M059J (cell line): ENCODE data around the gene HERC2. TPM values are rescaled to one million over a fixed set of nuclear protein-coding genes. Genes with fewer than 3 reads are reported as not detected.
"Not testable (repeated sequence)": the region's sequence is repeated elsewhere in the genome, so short reads cannot be mapped to it uniquely, and the experiment has no call there.

Experiments
- DNase-seq: peaks from one replicate; pipeline ENCODE4 v3.0.0-alpha.2; 2012; ENCODE audit warnings: low read depth
- total RNA-seq: library from RNA; depleted of rRNA; stranded (reverse); fragments of >200 nt; shearing (Covaris generic); gene quantifications from 2 replicates; pipeline ENCODE4 v1.2.3, GENCODE V29; 2014

HERC2 gene
- total RNA-seq, 1 experiment from 2014 or later = 21.0 TPM

DNA sequence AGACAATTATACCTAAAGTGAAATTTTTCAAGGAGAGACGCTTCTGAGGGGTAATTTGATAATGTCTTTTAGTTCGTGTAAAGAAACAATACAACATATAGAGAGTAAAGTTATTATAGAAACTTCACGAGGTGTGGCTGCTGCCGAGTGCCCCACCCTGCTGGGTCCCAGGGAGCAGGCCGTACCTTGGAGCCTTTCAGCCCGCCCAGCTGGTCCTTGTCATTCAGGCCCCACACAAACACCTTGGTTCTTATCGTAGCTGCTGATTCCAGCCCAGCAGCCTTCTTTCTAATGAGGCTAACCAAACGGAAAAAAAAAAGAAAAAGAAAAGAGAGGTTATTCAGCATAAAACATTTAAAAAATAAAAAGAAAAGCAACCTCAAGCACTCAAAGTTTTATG, 139.8 kb downstream of the HERC2 start:
- DNase-seq = no peak

DNA sequence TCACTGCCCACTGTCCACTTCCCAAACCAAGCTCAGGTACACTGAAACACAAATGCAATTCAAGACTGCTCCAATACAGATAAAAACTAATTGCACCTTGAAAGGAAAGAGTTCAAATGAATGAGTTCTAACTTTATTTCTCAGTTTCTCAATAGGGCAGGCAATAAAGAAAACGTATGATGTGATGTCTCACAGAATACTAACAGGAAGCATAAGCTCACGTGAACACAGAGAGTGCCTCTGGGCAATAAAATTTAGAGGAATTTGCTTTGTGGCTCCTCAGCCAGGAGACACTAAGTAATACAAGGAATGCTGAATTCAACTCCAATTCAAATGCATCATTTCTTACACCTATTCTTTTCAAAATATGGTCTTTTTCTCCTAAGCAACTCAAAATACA, 140.6 kb downstream of the HERC2 start:
- no peak for DNase-seq

DNA sequence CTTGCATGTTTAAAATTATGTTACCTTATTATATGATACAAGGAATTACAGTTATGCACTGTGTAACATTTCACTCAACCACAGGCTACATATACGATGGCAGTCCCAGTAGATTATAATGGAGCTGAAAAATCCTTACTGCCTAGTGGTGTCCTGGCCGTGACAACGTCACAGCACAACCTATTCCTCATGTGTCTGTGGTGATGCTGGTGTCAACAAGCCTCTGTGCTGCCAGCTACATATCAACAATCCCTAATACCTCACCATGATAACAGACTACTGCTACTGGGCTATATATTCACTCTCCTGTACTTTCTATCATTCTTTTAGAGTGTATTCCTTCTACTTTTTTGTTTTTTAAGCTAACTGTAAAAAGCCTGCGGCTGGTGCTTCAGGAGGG, 142.7 kb downstream of the HERC2 start:
- no peak for DNase-seq

DNA sequence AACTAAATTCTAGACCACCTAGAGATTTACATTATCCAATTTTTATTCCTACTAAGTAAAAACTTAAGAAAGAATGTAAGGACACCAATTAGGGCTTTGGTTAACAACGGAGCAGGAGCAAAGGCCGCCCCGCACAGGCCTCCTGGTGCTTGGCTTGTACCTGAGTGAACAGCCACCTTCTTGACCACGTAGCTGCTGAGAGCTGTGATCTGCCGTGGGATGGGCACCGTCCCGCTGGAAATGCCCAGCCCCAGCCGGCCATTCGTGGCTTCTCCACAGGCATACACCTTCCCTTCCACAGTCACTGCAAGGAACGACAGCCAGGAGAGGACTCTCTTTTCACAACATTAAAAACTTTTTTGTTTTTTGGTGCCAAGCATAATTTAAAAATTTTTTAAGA, 143.3 kb downstream of the HERC2 start:
- DNase-seq = no peak

DNA sequence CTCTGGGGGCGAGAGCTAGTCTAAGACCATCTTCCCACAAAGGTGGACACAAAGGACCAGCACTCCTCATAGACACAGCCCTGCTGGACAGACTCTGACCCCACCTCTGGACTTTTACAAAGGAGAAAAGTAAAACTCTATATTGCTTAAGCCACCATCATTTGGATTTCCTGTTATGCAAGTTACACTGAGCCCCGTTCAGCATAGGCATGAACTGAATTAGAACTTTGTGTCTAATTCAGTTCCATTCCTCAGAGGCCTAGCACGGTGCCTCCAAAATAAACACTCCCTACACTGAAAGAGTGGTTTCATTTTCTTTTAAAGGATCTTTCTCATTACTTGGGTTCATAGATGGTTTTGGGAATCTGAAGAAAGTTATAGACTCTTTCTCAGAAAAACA, 143.7 kb downstream of the HERC2 start:
- no peak for DNase-seq

DNA sequence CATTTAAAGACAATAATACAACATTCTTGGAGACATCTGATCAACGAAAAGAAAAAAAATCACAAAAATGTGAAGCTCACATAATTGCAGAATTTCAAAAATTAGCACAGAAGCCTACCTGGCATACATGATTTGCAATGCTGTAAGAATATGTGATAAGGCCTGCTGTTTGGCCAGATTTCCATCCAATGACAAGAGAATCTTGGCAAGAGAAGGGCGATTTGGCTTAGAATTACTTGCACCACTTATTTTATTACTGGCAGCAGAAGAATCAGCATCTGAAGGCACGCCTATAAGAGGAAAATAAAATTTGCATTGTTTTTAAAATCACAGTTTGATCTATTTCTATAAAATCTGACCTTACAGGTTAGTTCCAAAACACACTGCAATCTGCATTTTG, 152.6 kb downstream of the HERC2 start:
- no peak for DNase-seq

DNA sequence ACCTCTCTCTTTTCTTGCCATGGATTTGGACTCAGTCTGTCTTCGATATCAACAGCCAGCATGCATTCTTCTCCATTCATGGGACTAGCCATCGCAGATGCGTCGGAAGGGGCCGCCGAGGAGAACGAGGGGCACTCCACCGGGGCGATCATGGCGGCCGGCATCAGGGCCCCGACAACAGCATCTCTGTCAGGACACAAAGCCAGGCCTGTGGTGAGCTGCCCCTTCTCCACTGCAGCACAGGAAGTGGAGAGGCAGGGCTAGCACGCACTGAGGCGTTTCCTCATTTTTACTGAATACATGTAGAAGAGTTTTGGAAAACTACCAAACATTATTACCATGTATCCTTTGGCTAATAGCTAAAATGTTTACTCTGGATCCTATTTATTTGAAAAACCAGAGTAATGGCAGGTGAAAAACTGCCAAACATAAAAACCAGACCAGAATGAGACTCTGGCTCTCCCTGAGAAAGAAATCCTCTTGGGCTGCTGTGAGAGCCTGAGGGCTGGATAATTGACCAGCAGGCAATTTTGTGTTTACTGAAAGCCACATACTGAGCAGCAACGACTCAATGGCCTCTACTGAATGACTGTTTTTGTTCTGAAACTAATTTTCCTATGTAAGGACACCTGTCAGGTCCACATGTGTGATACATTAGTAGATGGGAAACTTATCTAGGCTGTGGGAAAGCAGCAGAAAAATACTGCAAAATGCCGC, 153.4 kb downstream of the HERC2 start:
- not testable (repeated sequence) for DNase-seq

DNA sequence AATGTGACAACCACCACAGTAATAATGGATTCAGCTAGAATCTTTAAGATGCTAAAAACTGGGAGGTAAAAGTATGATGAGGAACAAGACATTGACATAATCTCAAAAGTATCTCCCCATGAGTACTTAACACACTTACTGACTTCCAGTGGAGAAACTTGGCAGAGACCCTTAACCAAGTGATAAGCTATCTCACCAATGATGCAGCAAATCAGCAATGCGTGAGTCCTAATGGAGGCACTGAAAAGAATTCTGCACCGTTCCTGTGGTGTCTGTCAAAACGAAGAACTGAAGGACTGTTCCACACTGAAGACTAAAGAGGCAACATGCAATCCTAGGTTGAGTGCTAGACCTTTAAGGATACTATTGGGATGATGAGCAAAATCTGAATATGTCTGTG, 154.9 kb downstream of the HERC2 start:
- no peak for DNase-seq

DNA sequence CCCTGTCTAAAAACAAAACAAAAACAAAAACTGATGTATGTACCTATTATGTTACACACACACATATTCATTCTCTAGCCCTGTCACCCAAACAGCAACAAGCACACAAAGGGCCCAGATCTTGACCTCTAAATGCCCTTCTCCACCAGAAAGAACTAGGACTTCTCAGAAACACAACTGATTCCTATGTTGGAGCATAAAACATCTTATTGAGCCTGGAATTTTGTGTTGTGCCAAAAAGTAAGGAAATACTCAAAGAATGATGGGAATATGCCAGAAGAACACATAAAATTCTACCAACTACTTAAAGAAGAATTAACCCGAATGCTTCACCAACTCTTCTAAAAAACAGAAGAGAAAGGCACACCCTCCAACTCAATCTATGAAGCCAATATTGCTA, 156.2 kb downstream of the HERC2 start:
- DNase-seq = no peak

DNA sequence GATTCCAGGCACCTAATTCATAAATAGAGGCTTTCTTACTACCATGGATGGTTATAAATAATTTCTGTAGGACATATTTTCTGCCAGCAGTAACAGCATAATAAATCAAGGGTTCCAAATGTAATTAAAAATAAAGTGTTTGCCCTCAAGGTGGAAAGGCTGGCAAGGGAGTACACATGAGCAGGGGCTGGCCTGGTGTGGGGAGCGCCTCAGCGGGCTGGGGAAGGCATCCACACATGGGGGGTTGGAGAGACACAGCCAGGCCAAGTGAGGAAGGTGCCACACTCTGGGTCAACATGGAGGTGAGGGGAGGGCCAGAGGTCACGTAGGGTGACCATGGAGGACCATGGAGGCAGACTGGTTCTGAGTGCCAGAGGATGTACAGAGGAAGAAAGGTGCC, 157.1 kb downstream of the HERC2 start:
- DNase-seq = no peak

DNA sequence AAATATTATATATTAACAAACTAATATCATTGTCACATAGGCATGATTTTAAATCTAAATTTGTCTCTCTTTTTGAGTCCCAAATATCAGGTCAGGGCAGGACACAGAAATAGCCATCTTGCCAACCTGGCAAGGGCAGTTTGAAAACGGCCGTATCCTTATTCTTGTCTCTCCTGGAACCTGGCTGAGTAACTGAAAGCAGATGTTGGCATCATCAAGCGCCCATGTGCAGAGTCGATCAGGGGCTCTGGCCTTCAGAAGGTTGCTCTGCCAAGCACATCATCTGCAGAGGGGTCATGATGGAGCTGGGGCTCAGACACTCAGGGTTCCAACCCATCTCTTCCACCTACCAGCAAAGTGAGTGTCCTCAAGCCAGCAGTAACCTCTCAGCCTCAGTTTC, 167.7 kb downstream of the HERC2 start:
- DNase-seq = no peak

DNA sequence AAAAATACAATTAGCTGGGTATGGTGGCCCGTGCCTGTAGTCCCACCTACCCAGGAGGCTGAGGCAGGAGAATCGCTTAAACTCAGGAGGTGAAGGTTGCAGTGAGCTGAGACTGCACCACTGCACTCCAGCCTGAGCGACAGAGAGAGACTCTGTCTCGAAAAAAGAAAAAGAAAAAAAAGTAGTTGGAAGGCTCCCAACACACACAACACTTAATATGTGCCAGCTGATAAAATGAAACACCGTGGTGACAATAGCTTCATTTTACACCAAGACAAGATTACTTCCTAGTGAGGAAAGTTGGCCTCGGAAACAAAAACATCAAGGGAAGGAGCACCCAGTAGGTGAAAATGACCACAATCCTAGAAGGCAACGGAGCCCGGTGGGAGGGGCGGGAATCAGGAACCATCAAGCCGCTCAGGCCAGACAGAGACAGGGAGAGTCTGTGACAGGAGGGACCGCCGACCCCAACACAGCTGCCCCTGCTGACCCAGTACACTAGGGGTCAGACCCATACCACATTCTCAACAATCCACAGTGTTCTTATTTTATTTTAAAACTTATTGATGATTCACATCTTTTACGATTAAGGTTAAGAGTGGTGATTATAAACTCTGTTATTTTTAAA, 168.4 kb downstream of the HERC2 start:
- no peak for DNase-seq

DNA sequence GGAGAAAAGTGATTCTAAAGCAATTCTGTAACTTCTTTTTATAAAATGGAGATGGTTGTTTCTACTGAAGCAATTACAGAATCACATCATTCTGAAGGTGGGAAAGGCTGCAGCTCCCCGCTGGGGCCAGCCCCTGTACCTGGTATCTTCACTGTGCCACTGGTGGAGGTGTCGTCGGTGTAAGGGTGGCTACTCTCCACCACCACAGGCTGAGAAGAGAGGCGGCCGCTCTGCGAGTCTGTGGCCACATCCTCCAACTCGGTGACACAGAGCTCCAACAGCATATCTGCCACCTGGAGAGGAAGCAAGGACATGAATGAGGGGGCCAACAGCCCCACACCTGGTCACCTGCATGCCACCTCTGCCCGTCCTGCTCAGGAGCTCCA, 169.4 kb downstream of the HERC2 start:
- DNase-seq = not testable (repeated sequence)

DNA sequence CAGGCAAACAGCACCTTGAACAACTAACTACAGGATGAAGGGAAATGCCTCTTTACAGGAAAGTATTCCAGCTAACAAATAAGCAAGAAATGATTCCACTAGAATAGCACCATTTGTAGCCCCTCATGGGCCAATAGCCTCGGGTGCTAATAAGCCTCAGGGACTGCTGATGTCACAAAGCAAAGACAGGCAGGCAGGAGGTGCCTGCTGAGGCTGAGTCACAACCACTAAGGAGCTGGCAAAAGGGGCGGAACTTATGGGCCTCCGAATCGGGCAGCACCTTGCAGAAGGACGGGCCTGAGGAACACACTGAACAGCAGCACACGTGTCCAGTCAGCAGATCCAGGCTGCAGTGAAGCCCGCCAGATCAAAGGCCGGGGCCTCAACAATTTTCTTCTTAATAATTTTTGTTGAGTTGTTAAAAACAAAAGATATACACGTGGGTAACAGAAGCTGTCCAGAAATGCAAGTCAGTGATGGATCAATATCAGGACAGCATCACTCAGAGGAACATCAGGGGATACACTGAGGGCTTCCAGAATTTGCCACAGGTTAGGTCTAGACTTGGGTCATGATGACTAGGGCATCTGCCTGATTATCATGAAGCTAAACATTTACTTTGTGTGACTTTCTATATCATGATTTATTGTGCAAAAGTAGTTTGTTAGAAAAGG, 170.0 kb downstream of the HERC2 start:
- peak; percentile 30 for DNase-seq

DNA sequence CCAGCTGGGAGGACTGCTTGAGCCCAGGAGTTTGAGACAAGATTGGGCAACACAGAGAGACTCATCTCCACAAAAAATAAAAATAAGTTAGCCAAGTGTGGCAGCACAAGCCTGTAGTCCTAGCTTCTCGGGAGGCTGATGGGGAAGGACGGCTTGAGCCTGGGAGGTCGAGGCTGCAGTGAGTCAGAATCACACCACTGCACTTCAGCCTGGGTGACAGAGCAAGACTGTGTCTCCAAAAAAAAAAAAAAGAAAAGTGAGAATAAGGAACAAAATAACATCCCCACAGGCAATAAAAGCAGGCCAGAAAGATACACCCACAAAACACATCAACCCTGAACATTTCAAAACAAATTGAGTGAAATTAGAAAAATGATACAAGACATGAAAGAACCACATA, 174.2 kb downstream of the HERC2 start:
- DNase-seq = no peak

DNA sequence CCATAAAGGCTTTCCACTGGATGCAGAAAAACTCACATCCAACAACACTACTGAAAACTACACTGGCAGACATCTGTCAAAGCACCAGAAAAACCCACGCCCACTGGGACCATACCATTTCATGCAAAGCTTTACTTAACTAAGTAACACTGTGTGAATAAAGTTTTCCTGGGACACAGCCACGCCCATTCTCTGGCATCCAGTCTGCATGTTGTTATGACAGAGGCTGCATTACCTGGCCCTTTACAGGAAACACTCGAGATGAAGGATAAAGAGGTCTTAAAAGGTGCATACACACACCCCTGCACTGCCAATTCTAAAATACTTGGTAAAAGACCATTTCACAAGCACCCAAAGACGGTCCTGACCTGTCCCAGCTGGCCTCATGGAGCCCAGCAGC, 176.6 kb downstream of the HERC2 start:
- not testable (repeated sequence) for DNase-seq

DNA sequence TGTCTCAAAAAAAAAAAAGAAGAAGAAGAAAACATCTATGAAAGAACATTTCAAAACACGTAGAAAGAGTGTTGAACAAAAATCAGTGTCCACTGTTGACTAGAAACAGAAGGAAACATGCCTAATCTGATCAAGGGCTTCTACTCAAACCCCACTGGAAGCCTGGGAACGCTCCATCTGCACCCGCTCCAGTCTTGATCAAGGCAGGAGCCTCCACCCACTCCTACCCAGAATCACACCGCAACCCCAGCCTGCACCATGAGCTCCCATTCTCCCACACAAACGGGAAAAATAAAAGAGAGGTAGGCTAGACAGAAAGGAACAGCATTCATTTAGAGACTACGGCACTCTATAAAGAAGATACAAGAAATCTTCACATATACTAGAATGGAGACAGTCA, 181.9 kb downstream of the HERC2 start:
- DNase-seq = no peak

DNA sequence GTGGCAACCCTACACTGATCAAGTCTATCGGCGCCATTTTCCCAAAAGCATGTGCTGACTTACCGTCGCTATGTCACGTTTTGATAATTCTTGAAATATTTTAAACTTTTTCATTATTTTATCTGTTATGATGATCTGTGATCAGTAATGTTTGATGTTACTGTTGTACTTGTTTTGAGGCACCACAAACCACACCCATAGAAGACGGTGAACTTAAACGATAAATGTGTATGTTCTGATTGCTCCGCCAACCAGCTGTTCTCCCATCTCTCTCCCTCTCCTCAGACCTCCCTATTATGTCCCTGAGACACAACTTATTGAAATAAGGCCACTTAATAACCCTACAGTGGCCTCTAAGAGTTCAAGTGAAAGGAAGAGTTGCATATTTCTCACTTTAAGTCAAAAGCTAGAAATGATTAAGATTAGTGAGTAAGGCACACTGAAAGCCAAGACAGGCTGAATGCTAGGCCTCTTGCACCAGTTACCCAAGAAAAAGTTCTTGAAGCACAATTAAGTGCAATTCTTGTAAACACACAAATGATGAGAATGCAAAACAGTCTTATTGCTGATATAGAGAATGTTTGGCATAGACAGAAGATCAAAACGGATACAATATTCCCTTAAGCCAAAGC, 184.5 kb downstream of the HERC2 start:
- DNase-seq = not testable (repeated sequence)

DNA sequence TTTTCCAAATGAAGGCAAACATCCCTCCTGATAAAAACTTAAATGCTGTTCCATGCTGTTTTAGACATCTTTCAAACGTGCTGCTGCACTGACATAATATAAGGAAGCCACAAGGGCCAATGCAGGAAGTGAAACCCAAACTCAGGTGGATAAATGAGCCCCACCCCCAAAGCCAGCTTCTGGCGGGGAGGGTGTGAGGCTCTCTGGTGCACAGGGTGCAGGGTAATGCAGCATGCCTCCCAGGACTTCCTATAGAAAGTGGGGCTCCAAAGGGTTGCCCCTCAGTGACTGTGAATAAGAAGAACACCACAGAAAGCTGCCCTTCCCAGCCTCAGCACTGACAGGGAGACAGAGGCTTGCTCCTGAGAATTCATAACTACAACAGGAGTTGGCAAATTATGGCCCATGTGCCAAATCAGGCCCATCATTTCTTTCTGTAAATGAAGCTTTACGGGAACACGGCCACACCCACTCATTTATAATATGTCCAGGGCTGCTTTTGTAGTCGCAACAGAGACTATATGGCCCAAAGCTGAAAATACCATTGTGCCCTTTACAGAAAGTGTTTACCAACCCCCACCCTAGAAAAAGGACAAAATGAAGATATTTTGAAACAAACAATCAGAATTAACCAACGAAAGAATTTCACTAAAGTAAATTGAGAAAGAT, 185.6 kb downstream of the HERC2 start:
- DNase-seq = not testable (repeated sequence)

DNA sequence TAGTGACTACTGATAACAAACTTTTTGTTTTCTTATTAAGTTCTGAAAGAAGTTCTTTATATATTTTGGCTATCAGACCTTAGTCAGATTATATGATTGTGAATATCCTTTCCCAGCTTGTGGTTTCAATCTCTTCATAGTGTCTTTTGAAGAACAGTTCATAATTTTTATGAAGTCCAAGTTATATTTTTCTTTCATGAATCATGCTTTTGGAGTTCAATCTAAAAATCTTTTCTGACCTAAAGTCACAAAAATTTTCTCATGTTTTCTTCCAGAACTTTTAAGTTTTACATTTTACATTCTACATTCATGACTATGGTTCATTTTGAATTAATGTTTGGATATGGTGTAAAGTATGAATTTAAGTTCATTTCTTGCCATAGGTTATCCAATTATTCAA, 188.7 kb downstream of the HERC2 start:
- DNase-seq = no peak

DNA sequence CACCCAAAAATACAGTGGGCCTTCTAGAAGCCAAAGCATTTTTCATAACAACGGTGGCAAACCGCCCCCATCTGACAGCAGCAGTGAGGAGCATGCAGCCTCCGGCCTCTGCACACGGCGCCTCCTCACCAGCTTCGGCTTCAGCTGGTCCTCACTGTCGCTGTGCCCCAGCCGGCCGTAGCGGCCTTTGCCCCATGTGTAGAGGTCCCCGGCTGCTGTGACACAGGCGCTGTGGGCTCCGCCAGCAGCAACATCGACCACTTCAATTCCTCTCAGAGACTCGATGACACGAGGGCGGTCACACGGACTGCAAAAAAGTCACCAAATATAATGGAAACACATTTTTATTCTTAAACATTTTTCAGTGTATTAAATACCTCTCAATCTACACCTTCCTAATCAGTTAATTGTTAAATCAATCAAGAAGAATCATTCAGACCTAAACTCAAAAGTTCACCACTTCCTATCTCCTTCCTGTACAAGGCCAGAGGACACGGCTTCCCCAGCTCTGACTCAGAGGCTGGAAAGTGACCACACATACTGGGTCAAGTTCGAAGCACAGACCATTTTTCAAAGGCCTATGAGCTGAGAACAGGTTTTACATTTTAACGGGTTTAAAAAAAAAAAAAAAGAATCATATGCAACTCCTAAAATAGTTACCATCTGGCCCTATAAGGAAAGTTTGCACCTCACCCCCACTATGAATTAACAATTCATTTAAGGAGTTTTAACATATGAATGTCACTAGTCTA, 189.3 kb downstream of the HERC2 start:
- peak; percentile 51 for DNase-seq
